ENCODE results near the gene KAZN. TPM values are rescaled to one million over a fixed set of nuclear protein-coding genes. Genes with fewer than 3 reads are reported as not detected.
A peak's percentile ranks its signal among the peaks of the same experiment; 100 is the strongest.

KAZN gene
- total and polyA plus RNA-seq, 8 donors, result 1.2 to 50.7 (median 6.8) TPM

- Histone ChIP-seq H3K4me1 (no peaks in the 10 kb centered on the region), H3K36me3 (no peaks in the 10 kb centered on the region), H3K27me3 (no peaks in the 10 kb centered on the region), H3K4me3 (no peak overlapping the region), H3K27ac (no peak overlapping the region), H3K9me3 (peaks cover 0 to 20% (median 12%) of the 10 kb centered on the region in 4 donors)
- WGBS, 5 donors, result 58 to 70% (median 66%) methylated on average over 9 of the region's 9 CpGs
- TF ChIP-seq EP300 (IDR thresholded peaks at IDR 0.05), result no peak
- TF ChIP-seq POLR2A (IDR thresholded peaks at IDR 0.05), result no peak
- no peak for TF ChIP-seq POLR2AphosphoS5 (IDR thresholded peaks at IDR 0.05)
- TF ChIP-seq CTCF (IDR thresholded peaks at IDR 0.05), result no peak
- DNase-seq, result no peak
- intact Hi-C loops (cut with DNase I; ENCODE audit: low total_unique reads), result no loop called here
Measured at GRCh38 chr1:14570514-14570913, 28.0 kb upstream of the KAZN start.

GRCh38 chr1:14571810-14572767, 26.4 kb upstream of the KAZN start:
- Histone ChIP-seq H3K36me3 (no peaks in the 10 kb centered on the region), H3K4me1 (no peaks in the 10 kb centered on the region), H3K27me3 (no peaks in the 10 kb centered on the region), H3K27ac (no peak overlapping the region), H3K9me3 (peaks cover 0 to 12% (median 0%) of the 10 kb centered on the region in 4 donors), H3K4me3 (no peak overlapping the region)
- TF ChIP-seq CTCF (IDR thresholded peaks at IDR 0.05) (peak in 1 of 7 experiments; percentile 13), POLR2A (IDR thresholded peaks at IDR 0.05) (no peak)
- intact Hi-C loops (cut with DNase I; ENCODE audit: low total_unique reads), result no loop called here
- WGBS, 5 donors, result 83 to 93% (median 86%) methylated on average over 17 of the region's 17 CpGs
- DNase-seq, result peak in 1 of 2 donors; percentile 20

- TF ChIP-seq EP300 (IDR thresholded peaks at IDR 0.05), result no peak
- TF ChIP-seq POLR2AphosphoS5 (IDR thresholded peaks at IDR 0.05), result no peak
- TF ChIP-seq POLR2A (IDR thresholded peaks at IDR 0.05), result no peak
- no peak for TF ChIP-seq CTCF (IDR thresholded peaks at IDR 0.05)
- no peaks in the 10 kb centered on the region for H3K27me3 ChIP-seq
- no peaks in the 10 kb centered on the region for H3K36me3 ChIP-seq
- H3K4me1 ChIP-seq, result no peaks in the 10 kb centered on the region
- no peak for DNase-seq
- H3K9me3 ChIP-seq, result peaks cover 0 to 12% (median 0%) of the 10 kb centered on the region in 4 donors
- no peak overlapping the region for H3K4me3 ChIP-seq
- H3K27ac ChIP-seq, result no peak overlapping the region
- WGBS, 5 donors, result 79 to 95% (median 94%) methylated on average over 4 of the region's 4 CpGs
- intact Hi-C loops (cut with DNase I; ENCODE audit: low total_unique reads), result no loop called here
Measured at GRCh38 chr1:14572861-14573260, 25.6 kb upstream of the KAZN start.

- intact Hi-C loops (cut with DNase I; ENCODE audit: low total_unique reads), result no loop called here
- DNase-seq, result no peak
- no peak for TF ChIP-seq POLR2AphosphoS5 (IDR thresholded peaks at IDR 0.05)
- TF ChIP-seq EP300 (IDR thresholded peaks at IDR 0.05), result no peak
- TF ChIP-seq POLR2A (IDR thresholded peaks at IDR 0.05), result no peak
- TF ChIP-seq CTCF (IDR thresholded peaks at IDR 0.05), result no peak
- Histone ChIP-seq H3K27ac (no peak overlapping the region), H3K36me3 (no peaks in the 10 kb centered on the region), H3K27me3 (no peaks in the 10 kb centered on the region), H3K9me3 (peaks cover 0 to 18% (median 2%) of the 10 kb centered on the region in 4 donors), H3K4me3 (no peak overlapping the region), H3K4me1 (no peaks in the 10 kb centered on the region)
- WGBS, 5 donors, result 85 to 95% (median 91%) methylated on average over 2 of the region's 2 CpGs
Measured at GRCh38 chr1:14576155-14576554, 22.3 kb upstream of the KAZN start.
